Stimulated activated CD4-positive, alpha-beta T cell treated with anti-CD3 and anti-CD28 coated beads, Interleukin-15, amount 100 ng/mL, for 24 hours (primary cell): ENCODE measurements around the gene ATXN1.
"Not testable (repeated sequence)": the region's sequence is repeated elsewhere in the genome, so short reads cannot be mapped to it uniquely, and the experiment has no call there.

Experiments used
- DNase-seq: peaks from one replicate; pipeline ENCODE4 v3.0.0-alpha.2; 2020

ATXN1 gene

DNA sequence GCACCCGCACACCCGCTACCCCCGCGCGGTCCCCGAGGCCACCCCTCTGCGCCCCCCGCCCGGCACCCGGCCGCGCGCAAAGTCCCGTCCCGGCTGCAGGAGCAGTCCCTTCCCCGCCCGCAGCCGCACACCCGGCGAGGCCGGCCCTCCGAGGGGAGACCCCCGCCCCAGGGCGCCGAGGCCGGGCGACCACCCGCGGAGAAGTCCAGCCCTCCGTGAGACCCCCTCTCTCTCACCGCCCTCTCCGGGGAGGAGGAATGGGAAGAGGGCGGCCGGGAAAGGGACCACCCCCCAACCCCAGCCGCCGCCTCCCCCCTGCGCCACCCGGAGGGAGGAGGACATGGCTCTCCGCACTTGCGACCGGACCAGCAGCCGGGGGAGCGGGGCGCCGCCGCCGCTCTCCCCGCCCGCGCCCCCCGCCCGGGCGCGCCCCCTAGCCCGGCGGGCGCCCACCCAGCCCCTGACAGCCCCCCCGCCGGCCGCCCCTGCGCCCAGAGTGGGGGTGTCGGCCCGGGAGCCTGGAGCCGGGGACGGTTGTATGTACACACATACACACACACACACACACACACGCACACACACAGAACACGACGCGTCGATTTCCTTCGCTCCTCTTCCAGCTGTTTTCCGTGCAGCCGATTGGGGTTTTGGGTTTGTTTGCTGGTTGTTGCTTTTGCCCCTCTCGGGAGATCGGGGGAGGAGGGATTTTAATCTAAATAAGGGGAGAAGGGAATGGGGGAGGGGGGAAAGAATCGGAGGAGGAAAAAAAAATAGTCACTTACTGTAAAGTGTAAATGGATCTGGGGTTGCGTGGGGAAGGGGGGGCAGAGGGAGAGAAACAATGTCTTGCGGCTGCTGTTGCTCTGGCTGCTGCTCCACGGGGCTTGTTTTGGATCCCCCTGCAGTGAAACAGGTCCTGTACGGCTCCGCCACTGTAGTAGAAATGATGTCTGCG is at the start of gene ATXN1:
Gene ATXN1 (minus strand): TSS at position 945 of the 955 bp plus-strand sequence.
- DNase-seq = peak; percentile 49

DNA sequence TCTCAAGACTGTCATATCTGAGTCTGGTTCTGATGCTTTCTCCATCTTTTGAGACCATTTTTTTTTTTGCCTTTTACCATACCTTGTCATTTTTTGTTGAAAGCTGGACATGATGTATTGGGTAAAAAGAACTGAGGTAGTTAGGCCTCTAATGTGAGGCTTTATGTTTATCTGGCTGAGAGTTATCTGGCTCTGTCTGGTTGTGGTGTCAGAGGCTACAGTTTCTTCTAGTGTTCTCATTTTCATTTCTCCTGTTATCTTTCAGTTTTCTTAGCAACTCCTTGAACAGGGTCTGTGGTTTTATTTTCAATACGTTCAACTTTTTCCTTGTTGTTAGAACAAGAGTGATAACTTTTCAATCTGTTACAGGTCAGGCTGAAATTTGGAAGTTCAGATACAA is 49.2 kb upstream of the ATXN1 start:
- no peak for DNase-seq

DNA sequence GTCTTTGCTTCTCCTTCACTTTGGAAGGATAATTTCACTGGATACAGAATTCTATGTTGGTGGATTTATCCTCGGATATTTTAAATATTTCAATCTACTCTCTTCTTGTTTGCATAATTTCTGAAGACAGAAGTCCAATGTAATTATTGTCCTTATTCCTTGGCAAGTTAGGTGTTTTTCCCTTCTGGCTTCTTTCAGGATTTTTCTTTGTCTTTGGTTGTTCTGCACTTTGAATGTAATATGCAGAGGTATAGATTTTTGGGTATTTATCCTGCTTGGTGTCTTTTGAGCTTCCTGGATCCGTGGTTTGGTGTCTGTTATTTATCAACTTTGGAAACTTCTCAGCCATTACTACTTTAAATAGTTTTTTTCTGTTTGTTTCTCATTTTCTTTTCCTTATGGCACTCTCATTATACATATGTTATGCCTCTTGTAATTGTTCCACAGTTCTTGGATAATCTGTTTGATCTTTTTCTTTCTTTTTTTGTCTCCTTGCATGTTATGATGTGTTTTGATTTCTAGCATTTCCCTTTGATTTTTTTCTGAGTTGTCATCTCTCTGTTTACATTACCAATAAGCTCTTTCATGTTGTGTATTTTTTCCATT is 48.6 kb upstream of the ATXN1 start:
- DNase-seq = no peak

DNA sequence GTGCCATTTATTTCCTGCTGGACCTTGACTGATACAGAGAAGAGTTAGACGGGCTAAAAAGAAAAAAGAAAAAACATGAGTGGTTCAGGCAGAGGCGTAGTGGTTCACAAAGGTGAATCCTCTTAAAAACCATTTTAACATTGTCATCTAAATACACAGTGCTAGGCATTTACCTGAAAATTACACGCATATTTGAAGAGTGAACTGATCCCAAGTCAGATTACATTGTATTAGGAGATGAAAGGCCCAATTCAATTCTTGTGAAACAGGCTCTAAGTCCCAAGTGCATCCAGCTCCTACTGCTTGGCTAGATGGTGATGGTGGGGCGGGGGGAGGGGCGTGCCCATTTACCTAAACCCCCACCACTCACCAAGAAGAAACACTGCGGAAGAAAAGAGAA is 46.7 kb upstream of the ATXN1 start:
- no peak for DNase-seq

DNA sequence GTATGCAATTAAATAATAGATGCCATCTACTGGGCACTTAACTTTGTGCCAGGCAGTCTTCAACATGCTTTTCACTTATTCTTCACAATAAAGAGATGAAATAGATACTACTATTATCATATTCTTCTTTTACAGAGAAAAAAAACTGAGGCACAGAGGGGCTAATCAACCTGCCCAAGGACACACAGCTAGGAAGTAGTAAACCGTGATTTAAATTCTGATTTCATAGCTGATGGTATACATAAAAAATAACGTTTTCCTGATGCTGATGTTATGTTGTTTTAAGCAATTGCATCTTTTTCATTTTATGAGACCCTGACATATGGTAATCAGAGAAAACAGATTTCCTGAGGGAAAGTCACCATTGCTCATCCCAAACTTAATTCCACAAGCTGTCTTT is 45.1 kb upstream of the ATXN1 start:
- DNase-seq = no peak

DNA sequence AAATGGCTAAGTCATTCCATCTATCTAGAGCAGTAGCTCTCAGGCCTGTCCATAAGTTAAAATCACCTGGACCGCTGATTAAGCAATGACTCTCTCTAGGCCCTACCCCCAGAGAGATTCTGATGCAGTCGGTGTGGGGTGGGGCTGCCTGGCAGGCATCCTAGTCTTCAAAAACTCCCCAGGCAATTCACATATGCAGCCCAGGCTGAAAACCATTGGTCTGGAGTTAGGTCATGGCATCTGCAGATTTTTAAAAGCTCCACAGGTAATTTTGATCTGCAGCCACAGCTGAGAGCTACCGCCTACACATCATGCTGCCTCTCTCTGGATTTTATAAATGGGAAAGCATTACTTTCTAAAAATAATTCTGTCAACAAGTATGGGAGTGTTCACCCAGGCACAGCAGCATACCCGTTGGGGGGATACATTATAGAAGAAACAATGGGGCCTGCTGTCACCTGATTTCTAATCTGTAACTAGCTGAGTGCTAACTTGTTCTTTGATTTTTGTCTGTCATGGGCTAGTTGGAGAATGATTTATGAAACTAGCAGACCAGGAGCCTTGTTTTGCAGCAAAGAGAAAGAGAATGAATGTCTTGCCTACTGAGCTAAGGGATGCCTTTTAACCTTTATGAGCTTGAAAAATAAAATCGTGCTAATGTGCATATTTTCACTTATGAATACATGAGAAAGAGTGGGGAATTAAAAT is 44.1 kb upstream of the ATXN1 start:
- DNase-seq = no peak

DNA sequence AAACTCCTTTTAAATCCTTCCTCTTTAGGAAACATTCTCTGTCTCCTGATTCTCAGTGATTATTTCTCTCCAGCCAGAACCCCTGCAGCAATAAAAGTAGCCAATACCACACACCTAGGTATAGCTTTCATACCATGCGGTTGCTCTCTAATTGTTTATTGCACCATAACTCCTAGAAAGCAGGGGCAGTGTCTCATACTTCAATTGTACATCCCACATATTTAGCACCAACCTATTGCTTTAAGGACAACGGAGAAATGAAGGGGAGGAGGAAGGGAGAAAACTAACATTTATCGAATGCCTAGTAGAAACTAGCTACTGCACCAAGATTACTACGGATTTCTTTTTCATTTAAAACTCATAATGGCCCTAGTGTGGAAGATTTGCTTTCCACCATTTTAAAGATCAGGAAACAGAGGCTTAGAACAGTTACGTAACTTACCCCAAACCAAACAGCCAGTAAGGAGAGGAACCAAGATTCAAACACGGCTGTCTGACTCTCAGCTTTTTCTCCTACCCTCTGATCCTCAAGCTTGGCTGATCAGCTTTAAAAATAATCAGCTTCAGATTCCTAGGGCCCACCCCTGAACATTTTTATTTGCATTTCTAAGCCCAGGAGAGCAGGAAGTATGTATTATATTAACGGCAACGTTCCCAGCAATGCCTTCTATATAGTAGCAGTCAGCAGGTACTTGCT is 43.4 kb upstream of the ATXN1 start:
- no peak for DNase-seq

DNA sequence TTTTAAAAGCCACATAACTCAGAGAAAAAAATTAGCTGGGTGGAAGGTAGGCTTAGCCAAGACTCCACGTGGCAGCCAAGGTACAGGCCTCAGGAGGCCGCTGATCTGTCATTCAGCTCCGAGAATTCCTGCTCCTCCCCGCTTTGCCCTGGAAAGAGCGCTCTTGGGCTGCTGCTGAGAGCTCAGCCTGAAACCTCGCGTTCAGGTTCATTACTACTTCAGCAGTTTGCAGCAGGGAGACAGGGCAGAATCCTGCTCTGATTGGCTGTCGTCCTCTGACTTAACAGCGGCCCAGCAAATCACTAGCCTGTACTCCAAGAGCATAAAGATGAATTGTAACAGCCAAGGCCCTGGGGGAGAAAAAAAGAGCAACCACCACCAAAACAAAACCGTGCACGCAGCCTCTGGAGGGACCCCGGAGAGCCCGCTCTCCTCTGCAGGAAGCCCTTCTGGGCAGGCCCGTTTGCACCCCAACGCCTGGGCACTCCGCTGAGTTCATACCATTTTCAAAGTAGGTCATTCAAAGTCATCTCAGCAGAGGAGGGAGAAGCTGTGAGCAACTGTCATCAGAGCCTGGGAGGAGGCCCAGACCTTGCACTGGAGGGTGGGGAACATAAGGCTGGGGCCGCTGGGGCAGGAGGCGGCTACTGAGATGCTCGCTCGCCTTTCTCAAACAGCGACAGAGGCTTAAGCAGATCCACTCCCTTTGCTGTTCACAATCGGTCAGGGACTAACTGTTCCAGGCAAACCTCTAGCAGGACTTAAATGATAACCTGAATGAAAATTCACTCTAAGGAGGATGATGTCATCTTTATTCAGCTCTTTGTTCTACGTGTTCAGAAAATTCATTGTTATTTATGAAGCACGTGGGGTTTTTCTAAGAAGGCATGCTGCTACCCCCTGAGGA is 42.3 kb upstream of the ATXN1 start:
- DNase-seq = no peak

DNA sequence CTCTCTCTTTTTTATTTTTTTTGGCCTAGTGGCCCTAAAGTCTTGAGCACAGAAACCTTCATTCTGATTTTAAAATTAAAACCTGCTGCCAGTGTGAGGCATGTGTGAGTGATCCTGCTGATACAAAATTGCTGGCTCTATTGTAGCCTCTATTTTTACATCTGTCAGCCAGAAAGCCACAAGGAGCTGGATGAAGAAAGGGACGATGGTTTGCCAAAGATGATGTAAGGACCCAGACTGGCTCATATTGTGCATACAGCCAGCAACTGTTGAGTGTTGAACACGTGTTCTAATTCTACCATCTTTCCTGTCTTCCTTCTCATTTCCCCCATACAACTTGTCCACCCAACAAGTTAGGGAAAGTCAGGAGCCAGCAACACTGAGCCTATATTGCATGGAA is 40.8 kb upstream of the ATXN1 start:
- no peak for DNase-seq

DNA sequence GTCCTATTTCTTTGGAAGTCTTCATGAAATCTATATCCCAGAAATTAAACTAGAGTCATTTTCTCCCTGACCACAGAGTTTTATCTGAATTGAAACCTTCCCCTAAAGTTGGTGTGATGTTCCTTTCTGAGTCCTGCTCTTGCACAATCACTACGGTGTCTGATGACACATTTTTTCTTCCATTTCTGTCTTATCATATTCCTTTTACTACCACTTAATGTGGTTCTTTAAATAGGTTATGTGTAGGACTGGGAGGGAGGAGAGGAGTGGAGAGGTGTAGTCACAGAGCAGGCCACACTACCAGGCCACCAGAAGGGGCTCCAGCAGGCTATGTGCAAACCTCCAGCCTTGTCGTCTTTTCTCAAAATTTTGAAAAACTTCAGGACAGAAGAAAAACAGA is 39.7 kb upstream of the ATXN1 start:
- peak; percentile 20 for DNase-seq

DNA sequence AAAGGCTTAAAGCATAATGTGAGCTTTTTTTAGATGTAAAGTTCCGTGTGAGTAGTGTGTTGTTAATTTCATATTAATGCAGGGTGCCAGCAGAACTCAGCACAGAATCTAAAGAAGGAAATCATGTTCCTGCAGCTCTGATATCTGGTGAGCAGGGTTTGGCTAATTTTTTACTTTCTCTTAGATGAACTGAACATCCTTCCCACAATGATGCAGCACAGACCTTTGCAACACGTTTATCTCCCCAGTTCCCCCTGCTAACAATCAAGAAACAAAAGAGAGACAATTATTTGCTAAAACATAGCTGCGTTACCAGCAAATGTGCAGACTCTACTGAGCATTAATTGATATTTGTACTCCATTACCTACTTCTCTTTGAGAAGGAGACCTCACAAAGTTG is 39.1 kb upstream of the ATXN1 start:
- DNase-seq = no peak

DNA sequence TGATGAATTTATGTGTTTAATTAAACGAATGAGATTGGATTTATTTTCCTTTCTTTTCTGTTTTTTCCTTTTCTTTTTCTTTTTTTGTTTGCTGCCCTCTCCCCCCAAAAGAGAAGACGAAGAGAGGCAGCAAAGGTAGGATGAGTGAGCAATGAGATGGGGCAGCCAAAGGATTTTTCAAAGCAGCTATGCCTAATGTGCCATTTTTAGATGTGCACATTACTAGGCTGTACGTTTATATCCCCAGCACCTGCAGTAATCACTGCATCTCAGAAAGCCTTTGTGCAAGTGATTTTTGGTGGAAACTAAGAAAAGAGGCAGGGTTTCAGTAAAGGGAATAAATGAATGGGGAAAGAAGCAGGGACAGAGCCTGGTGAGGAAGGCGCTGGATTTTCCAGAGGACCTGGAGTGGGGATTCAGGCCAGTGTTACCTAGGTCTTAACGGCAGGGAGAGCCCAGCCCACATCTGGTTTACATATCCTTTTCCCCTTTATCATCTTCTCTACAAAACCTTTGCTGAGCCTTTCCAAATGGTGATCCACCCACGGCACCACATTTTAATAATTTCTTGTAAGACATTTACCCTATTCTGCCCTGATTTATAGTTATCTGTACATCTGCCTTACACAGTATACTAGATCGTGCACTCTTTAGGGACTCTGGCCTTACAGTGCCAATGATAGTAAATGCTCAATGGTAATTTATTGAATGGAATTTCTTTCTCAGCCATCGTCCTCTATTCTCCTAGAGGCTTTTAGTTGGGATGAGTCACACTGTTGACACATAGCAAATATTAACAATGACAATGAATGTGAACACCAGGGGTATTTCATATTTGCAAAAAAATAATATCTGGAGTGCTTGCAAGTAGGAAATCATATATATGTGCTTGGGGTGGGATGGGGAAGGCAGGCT is 38.3 kb upstream of the ATXN1 start:
- no peak for DNase-seq

DNA sequence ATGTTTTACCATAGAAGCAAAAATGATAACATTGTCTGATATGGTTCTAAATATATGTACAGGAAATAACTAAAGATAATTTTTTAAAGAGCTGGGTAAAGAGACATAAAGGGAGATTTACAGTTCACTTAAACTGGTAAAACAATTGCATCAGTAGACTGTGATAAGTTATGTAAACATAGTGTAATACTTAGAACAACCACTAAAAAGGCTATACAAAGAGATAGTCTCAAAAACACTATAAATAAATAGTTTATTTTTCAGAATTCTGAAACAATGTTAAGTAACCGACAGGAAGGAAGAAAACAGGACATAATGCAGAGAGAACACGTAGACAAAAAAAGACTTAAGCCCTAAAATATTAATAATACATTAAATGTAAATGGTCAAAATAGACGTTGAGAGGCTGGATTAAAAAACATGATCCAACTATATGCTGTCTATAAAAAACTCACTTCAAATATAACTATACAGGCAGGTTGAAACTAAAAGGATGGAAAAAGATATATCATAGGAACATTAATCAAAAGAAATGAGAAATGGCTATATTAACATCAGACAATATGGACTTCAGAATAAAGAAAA is 32.7 kb upstream of the ATXN1 start:
- DNase-seq = no peak

DNA sequence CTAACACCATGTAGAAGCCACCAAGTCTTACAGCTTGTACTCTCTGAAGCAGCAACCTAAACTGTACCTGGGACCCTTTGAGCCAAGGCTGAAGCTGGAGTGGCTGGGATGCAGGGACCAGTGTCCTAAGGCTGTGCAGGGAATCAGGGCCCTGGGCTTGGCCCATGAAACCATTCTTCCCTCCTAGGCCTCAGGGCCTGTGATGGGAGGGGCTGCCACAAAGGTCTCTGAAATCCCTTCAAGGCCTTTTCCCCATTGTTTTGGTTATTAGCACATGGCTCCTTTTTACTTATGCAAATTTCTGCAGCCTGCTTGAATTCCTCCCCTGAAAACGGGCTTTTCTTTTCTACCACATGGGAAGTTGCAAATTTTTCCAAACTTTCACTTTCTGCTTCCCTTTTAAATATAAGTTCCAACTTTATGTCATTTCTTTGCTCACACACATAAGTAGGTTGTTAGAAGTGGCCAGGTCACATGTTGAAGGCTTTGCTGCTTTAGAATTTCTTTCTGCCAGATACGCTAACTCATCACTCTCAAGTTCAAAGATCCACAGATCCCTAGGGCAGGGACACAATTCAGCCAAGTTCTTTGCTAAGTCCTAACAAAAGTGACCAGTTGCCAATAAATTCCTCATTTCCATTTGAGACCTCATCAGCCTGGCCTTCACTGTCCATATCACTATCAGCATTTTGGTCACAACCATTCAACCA is 28.2 kb upstream of the ATXN1 start:
- no peak for DNase-seq

DNA sequence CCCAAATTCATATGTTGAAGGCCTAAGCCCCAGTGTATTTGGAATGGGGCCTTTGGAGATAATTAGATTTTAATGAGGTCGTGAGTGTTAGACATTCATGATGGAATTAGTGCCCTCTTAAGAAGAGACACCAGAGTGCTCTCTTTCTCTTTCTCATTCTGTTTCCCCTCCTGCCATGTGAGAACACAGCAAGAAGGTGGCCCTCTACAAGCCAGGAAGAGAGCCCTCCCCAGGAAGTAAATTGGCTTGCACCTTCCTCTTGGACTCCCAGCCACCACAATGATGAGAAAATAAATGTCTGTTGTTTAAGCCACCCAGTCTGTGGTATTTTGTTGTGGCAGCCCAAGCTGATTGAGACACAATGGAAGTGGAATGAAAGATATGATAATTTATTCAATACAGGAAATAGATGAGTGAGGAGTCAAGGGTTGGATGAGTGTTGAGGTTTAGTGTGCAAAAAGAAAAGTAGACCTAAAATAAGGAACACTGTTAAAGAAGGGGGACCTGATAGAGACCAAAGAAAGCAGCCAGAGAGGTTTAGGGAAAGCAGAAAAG is 25.9 kb upstream of the ATXN1 start:
- no peak for DNase-seq

DNA sequence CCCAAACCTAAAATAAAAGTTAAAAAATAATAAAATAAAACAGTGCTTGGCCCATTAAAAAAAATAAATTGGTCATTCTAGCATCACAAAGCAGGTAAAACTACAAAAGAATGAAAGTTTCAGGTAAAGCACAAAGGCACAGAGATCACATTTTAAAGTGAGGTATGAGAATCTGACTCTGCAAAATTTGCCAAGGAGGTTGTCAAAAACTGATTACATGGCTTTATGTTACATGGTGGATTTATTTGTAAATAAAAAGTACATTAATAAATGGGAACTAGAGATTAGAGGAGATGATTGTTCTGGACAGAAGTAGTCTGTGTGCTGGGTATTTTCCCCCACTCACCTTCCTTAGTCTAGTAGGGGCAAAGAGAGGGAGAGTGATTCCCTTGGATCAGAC is 24.2 kb upstream of the ATXN1 start:
- DNase-seq = no peak

DNA sequence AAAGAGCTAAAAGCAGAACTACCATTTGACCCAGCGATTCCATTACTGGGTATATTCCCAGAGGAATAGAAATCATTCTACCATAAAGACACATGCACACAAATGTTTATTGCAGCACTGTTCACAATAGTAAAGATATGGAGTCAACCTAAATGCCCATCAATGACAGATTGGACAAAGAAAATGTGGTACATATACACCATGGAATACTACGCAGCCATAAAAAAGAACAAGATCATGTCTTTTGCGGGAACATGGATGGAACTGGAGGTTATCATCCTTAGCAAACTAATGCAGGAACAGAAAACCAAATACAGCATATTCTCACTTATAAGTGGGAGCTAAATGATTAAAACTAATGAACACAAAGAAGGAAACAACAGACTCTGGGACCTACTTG is 23.7 kb upstream of the ATXN1 start:
- not testable (repeated sequence) for DNase-seq

DNA sequence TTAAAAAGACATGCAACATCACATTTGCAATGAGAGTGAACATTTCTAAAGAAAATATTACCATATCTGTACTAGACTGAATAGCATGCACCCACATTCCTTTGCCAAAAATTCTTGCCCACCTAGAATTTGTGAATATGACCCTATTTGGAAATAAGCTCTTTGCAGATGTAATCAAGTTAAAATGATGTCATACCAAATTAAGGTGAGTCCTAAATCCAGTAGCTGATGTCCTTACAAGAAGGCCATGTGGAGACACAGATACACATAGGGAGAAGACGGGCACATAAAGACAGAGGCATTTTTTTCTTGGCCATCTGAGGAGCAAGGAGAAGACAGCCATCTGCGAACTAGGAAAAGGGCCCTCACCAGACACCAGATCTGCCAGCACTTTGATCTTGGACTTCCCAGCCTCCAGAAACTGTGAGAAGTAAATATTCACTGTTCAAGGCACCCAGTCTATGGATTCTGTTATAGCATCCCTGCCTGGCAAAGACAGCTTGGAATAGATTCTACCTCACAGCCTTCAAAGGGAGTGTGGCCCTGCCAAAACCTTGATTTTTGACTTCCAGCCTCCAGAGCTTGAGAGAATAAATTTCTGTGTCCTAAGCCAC is 22.8 kb upstream of the ATXN1 start:
- DNase-seq = no peak

DNA sequence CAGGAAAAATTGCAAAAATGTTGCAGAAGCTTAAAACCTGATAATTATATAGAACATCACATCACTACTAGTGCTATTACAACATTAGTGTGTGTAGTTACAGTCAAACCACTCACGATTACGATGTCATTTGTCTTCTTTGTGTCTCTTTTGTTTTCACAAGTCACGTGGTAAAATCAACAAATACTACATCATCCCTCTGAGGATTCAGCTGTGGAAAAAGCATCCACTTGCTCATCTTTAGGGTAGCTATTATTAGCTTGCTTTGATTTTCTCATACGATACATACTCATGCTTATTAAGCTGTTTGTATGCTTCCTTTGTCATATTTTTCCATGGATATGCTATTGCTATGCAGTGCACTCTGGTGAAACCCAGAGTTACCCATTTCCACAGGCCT is 22.2 kb upstream of the ATXN1 start:
- DNase-seq = no peak
